ENCODE measurements around the gene TMEM140. TPM values are rescaled to one million over a fixed set of nuclear protein-coding genes. Genes with fewer than 3 reads are reported as not detected.
"Not testable (repeated sequence)": the region's sequence is repeated elsewhere in the genome, so short reads cannot be mapped to it uniquely, and the experiment has no call there.

The TMEM140 gene
- 10 to 100 TPM in 1 of 2 donors, 1 to 10 TPM in 1; 8.3 to 13.6 TPM for total RNA-seq

GRCh38 chr7:135147899-135148721 is at the start of gene TMEM140:
Gene TMEM140 (plus strand): TSS chr7:135148072. CDS start chr7:135164442, 16,370 bp downstream.
- ATAC-seq: peak; percentile 82 to 89
- Mint-ChIP-seq H3K9me3 (peaks cover 0 to 9% of the 10 kb centered on the region in 2 donors), H3K36me3 (peaks cover 26 to 35% of the 10 kb centered on the region in 2 donors), H3K27ac (peak within 1 kb of the TSS; percentile 92 to 94)
- DNase-seq (ENCODE audit: low spot score in 2 of 2): peak in 1 of 2 donors; percentile 54

GRCh38 chr7:135098391-135098790 is 49.5 kb upstream of the TMEM140 start:
- ATAC-seq (no peak), DNase-seq (ENCODE audit: low spot score in 2 of 2) (no peak)
- Mint-ChIP-seq H3K36me3 (no peaks in the 10 kb centered on the region), H3K9me3 (peaks cover 5 to 11% of the 10 kb centered on the region in 2 donors), H3K27ac (no peak overlapping the region)

GRCh38 chr7:135100856-135101255 is 47.0 kb upstream of the TMEM140 start:
- DNase-seq (ENCODE audit: low spot score in 2 of 2) (no peak), ATAC-seq (no peak)
- no peak overlapping the region for H3K27ac Mint-ChIP-seq
- no peaks in the 10 kb centered on the region for H3K36me3 Mint-ChIP-seq
- H3K9me3 Mint-ChIP-seq: peaks cover 5 to 11% of the 10 kb centered on the region in 2 donors

GRCh38 chr7:135102372-135102771 is 45.5 kb upstream of the TMEM140 start:
- ATAC-seq (peak; percentile 54 to 91), DNase-seq (ENCODE audit: low spot score in 2 of 2) (no peak)
- peaks cover 6 to 12% of the 10 kb centered on the region in 2 donors for H3K9me3 Mint-ChIP-seq
- peaks cover 3 to 5% of the 10 kb centered on the region in 2 donors for H3K36me3 Mint-ChIP-seq
- H3K27ac Mint-ChIP-seq: no peak overlapping the region

- Mint-ChIP-seq H3K9me3 (peaks cover 8 to 16% of the 10 kb centered on the region in 2 donors), H3K36me3 (peaks cover 7 to 14% of the 10 kb centered on the region in 2 donors), H3K27ac (no peak overlapping the region)
- no peak for ATAC-seq
- DNase-seq (ENCODE audit: low spot score in 2 of 2): no peak
Observed at GRCh38 chr7:135109562-135109961, 38.3 kb upstream of the TMEM140 start.

- no peak for DNase-seq (ENCODE audit: low spot score in 2 of 2)
- Mint-ChIP-seq H3K36me3 (peaks cover 7 to 17% of the 10 kb centered on the region in 2 donors), H3K27ac (no peak overlapping the region), H3K9me3 (peaks cover 10 to 20% of the 10 kb centered on the region in 2 donors)
- no peak for ATAC-seq
Observed at GRCh38 chr7:135109976-135110375, 37.9 kb upstream of the TMEM140 start.

- H3K36me3 Mint-ChIP-seq: peaks cover 7 to 17% of the 10 kb centered on the region in 2 donors
- ATAC-seq: no peak
- H3K27ac Mint-ChIP-seq: no peak overlapping the region
Observed at GRCh38 chr7:135111379-135111778, 36.5 kb upstream of the TMEM140 start.

GRCh38 chr7:135114622-135115021 is 33.2 kb upstream of the TMEM140 start:
- Mint-ChIP-seq H3K27ac (peak overlapping the region in 1 of 2 donors; percentile 40), H3K9me3 (peaks cover 5% of the 10 kb centered on the region in 2 donors), H3K36me3 (peaks cover 9 to 19% of the 10 kb centered on the region in 2 donors)
- no peak for DNase-seq (ENCODE audit: low spot score in 2 of 2)
- ATAC-seq: no peak

More at GRCh38 chr7:135111379-135111778, 36.5 kb upstream of the TMEM140 start:
- peaks cover 10 to 21% of the 10 kb centered on the region in 2 donors for H3K9me3 Mint-ChIP-seq
- DNase-seq (ENCODE audit: low spot score in 2 of 2): no peak

GRCh38 chr7:135117096-135117495 is 30.8 kb upstream of the TMEM140 start:
- H3K27ac Mint-ChIP-seq: no peak overlapping the region
- ATAC-seq: no peak

GRCh38 chr7:135121868-135122267 is 26.0 kb upstream of the TMEM140 start:
- peaks cover 13 to 25% of the 10 kb centered on the region in 2 donors for H3K9me3 Mint-ChIP-seq
- no peak overlapping the region for H3K27ac Mint-ChIP-seq
- H3K36me3 Mint-ChIP-seq: peaks cover 29 to 48% of the 10 kb centered on the region in 2 donors
- no peak for DNase-seq (ENCODE audit: low spot score in 2 of 2)
- no peak for ATAC-seq

More at GRCh38 chr7:135117096-135117495, 30.8 kb upstream of the TMEM140 start:
- no peak for DNase-seq (ENCODE audit: low spot score in 2 of 2)
- peaks cover 22 to 30% of the 10 kb centered on the region in 2 donors for H3K36me3 Mint-ChIP-seq
- peaks cover 11 to 15% of the 10 kb centered on the region in 2 donors for H3K9me3 Mint-ChIP-seq

GRCh38 chr7:135124631-135125030 is 23.2 kb upstream of the TMEM140 start:
- DNase-seq (ENCODE audit: low spot score in 2 of 2); H3K27ac Mint-ChIP-seq; ATAC-seq: not testable (repeated sequence)
- Mint-ChIP-seq H3K9me3 (peaks cover 13 to 25% of the 10 kb centered on the region in 2 donors), H3K36me3 (peaks cover 20 to 37% of the 10 kb centered on the region in 2 donors)

GRCh38 chr7:135128931-135129330 is 18.9 kb upstream of the TMEM140 start:
- DNase-seq (ENCODE audit: low spot score in 2 of 2): no peak
- no peak overlapping the region for H3K27ac Mint-ChIP-seq
- ATAC-seq: no peak
- H3K9me3 Mint-ChIP-seq: peaks cover 11 to 20% of the 10 kb centered on the region in 2 donors
- peaks cover 15 to 29% of the 10 kb centered on the region in 2 donors for H3K36me3 Mint-ChIP-seq

GRCh38 chr7:135129579-135129978 is 18.3 kb upstream of the TMEM140 start:
- peaks cover 15 to 23% of the 10 kb centered on the region in 2 donors for H3K36me3 Mint-ChIP-seq
- DNase-seq (ENCODE audit: low spot score in 2 of 2): no peak
- peaks cover 7 to 17% of the 10 kb centered on the region in 2 donors for H3K9me3 Mint-ChIP-seq
- H3K27ac Mint-ChIP-seq: no peak overlapping the region
- ATAC-seq: no peak

- Mint-ChIP-seq H3K27ac (no peak overlapping the region), H3K36me3 (peaks cover 11 to 14% of the 10 kb centered on the region in 2 donors)
- ATAC-seq: no peak
Observed at GRCh38 chr7:135143885-135144668, 3.8 kb upstream of the TMEM140 start.

GRCh38 chr7:135147341-135147898 is 452 bp upstream of the TMEM140 start:
- peak overlapping the region; percentile 92 to 94 for H3K27ac Mint-ChIP-seq
- peak; percentile 17 to 52 for ATAC-seq
- peaks cover 0 to 9% of the 10 kb centered on the region in 2 donors for H3K9me3 Mint-ChIP-seq
- DNase-seq (ENCODE audit: low spot score in 2 of 2): no peak
- H3K36me3 Mint-ChIP-seq: peaks cover 20 to 29% of the 10 kb centered on the region in 2 donors

More at GRCh38 chr7:135143885-135144668, 3.8 kb upstream of the TMEM140 start:
- no peak for DNase-seq (ENCODE audit: low spot score in 2 of 2)
- H3K9me3 Mint-ChIP-seq: peaks cover 0 to 4% of the 10 kb centered on the region in 2 donors

GRCh38 chr7:135150072-135150782 is 2.4 kb downstream of the TMEM140 start:
- no peak for ATAC-seq
- peaks cover 6 to 20% of the 10 kb centered on the region in 2 donors for H3K9me3 Mint-ChIP-seq
- H3K36me3 Mint-ChIP-seq: peaks cover 36 to 51% of the 10 kb centered on the region in 2 donors
- peak overlapping the region in 1 of 2 donors; percentile 62 for H3K27ac Mint-ChIP-seq
- no peak for DNase-seq (ENCODE audit: low spot score in 2 of 2)
